HG03095 (cell line): ENCODE data around the gene NKAIN2.

Experiments
- ATAC-seq: cut with Tn5 transposase; IDR thresholded peaks from one replicate; pipeline ENCODE4 v1.9.1; 2021; ENCODE audit warnings: moderate library complexity; ENCODE audit not compliant: unreplicated experiment

The NKAIN2 gene

DNA sequence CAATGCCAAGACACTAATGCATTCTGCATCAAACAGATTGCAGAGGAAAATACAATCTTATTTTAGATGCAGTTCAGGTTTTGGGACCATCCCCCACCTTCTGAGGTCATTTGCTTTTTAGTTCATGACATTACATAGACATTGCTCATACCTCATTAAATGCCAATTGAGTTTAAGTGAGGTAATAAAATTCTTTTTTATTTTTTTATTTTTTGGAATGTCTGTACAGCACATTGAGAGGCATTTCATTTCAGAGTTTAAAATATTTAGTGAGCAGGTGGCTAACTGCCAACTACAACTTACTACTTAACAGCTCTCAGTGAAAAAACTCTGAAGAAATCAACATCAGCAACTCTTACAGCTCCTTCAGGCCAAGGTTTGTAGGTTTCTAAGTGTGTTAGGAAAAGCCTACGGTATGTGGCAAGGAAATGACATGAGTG is 676.3 kb downstream of the NKAIN2 start:
- ATAC-seq = no peak

DNA sequence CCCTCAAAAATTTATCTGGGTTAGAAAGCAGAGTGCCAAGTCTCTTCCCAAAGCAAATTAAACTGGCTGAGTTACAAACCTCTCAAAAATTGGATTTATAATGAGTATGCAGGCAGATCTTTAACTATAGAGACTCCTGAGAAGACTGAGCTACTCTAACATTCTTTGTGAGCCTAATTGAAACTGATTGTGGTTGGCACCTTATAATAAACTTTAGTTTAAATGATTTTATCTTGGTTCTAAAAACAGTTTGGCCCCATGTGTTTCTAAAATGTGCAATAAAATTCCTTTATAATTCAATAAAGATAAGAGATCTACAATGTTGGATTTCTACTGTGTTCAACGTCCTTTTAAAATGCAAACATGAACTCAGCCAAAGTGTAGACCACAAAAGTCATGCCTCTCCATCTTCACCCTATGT is 678.4 kb downstream of the NKAIN2 start:
- ATAC-seq = no peak

DNA sequence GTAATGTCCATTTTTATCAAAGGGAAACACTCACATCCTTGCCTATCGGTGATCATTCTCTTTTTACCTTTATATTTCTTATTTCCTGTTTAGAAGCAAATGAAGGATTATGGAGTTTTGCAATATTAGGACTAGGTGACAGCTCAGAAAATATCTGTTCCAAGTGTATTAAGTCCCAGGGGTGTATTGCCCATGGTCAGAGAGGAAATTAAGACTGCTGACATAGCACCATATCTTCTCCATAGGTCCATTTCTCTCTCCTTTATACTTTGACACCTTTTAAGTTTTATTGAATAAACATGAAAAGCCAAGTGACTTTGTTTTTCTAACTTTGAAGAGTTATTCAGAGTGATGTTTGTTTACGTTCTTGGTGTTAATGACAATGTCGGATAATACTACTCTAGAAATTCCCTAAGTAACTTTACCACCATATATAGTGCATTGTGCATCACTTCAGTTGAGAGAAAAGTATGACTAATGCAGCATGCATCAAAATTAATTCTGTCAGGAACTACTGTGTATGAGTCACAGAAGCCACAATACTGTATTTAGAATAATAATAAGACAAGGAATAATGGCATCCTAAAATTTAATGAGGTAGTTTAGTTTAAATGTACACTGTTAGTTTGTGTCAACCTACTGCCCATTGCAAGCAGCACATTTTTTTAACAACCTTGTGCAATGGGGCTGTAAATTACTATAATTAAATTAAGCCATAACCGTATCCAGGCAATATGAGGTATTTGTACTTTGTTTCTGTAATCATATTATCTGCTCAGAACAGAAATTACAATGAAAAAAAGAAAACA is 684.2 kb downstream of the NKAIN2 start:
- ATAC-seq = no peak

DNA sequence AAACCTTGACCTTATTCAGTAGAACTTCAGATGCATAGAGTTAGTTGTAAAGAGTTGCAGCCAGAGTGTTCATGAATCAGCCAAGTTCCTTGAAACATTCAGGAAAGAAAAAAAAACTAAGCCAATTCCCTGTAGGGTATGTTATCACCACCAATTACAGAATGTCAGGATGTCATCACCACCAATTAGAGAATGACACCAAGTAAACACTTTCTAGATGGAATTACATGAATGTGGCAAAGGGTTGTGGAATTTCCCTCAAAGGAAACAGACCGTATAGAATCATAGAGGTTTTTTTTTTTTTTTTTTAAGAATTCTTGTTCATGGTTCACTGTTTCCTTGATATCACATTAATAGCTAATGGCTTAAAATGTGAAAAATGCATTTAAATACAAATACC is 686.5 kb downstream of the NKAIN2 start:
- ATAC-seq = no peak

DNA sequence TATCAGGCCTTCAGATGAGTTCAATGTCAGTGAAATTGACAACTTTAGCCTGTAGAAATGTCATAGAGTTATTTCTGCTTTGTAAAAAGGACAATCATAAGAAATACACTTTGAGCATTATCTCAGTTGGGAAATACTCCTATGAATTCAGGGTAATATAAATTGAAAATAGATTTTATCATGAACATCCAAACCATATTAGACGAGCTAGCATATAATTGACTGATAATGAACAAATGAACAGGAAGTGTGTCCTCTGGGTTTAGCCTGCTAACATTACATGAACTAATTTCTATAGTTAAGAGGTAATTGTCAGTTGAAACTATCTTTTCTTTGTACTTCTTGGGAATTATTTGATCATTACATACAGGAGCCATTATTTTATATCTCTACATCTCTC is 689.6 kb downstream of the NKAIN2 start:
- ATAC-seq = no peak

DNA sequence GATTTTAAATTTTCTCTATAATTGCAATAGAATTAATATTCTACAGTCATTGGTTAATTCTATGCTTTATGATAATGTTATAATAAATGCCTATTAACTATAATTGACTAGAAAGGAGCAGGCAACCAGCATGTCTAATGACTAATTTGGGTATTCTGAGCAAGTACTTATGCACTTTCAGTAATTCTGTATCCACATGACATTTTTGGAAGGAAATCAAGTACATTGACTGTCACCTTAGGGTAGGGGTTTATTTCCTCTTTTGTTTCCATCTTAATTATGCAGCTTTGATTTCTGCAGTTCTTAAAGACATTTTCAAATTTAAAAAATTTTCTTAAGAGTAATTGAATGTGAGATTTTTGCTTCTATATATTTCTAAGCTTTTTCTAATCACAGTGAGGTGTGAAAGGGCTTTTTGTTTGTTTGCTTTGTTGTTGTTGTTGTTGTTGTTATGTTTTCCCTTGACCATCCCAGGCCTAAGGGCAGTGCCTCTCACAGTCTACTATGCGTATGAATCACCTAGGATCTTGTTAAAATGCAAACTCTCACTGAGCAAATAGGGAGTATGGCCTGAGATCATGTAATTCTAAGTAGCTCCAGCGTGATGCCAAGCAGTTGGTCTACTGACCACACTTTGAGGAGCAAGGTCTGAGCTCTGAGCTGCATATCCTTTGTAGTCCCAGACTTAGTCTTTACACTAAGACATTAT is 691.4 kb downstream of the NKAIN2 start:
- no peak for ATAC-seq

DNA sequence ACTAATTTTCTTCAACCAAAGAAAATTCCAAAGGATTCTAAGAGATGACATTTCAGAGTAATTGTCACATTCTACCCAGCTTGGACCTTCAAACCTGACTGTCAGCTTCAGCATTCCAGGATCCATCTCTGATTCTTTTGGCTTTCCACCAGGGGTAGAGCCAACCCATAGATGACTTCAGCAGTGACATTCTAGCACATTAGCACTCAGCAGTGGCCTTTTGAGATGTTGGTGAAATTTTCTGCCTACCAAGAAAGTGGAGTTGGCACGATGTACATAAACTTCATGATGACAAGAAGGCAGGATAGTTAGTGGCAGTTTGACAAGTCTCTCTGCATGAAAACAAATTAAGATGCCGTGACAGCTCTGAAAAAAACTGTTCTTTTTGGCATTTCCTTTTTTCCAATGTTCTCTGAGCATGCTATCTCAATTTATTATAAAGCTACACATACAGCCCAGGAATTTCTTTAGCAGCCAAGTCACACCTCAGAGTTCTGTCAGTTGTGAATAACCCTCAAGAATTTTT is 692.1 kb downstream of the NKAIN2 start:
- no peak for ATAC-seq

DNA sequence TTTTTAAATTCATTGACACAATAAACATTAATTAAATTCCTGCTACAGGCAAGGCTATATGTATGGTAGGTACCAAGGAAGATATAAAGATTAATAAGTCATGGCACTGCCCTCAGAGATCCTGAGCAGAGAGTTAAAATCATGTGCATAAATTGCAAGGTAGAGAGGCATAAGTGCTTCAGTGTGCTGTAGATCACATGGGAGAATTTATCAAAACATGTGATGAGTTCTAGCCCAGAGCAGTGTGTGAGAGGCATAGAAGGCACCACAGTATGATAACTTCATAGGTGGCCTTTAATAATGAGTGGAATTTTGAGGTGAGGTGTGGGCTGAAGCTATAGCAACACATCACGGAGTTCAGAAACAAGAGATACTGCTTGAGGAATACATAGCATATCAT is 692.7 kb downstream of the NKAIN2 start:
- no peak for ATAC-seq

DNA sequence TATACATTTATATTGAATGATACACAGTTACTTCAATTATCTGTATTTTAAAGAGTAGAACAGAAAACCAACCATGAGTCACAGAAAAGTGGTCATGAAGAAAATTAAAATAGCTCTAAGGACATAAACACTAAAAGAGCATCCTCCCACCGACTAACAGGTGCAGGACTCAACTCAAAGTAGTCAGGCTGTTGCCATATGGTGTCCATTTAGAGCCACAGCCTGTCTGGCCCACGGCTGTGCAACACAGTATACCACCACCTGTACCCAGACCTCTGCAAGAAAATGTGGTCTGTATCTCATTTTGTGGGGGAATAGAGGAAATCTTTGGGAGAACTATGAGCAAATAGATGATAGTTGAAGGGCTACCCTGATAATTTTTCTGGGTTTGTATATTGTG is 708.8 kb downstream of the NKAIN2 start:
- ATAC-seq = no peak

DNA sequence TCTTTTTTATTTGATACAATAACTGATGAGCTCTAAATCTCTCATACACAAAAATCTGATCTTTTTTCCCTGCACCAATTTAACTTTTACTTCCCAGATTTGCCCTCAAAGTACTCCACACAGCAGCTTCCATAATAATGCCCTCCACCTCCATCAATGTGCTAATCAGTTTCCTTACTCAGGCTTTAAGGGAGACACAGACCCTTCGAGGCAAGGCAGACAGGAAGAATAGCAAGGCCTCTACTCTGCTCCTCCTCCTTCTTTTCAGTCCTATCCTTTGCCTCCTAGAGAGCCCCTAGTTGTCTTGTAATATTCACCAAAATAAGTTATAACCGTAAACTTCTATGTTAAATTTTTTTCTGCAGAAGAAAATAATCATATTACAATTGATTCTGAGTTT is 713.7 kb downstream of the NKAIN2 start:
- ATAC-seq = no peak

DNA sequence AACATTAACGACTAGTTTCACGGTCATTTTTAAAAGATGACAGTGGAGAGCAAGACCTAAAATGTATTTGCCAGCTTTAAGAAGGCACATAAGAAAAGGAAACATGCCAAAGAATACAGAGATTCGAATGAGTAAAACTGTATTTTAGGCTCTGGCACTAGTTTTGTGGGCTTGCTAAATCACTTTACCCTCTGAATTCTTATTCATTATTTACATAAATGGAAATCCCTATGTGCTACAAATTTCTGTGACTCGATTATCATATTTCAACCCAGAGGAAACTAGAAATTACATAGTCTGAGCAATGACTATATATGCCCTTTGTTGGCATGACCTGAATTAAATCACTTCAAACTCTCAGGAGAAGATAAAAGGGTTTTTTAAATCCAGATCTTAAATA is 716.8 kb downstream of the NKAIN2 start:
- ATAC-seq = no peak

DNA sequence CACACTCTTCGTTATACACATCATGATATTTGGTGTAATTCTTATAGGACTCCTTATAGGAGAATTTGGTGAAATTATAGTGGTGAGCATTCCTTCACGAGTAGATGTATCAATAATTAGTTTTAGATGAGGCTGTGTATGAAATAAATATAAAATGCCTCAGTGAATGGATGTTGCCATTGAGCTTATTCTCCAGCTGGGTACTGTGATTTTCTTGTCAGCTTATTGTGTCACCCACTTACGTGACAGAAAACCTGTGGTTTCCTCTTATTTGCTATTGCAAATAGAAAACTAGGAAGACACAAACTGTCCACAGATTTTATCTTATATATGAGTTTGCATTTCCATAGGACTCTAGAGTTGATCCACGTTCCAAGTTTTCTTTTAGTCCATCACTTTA is 718.7 kb downstream of the NKAIN2 start:
- ATAC-seq = no peak

DNA sequence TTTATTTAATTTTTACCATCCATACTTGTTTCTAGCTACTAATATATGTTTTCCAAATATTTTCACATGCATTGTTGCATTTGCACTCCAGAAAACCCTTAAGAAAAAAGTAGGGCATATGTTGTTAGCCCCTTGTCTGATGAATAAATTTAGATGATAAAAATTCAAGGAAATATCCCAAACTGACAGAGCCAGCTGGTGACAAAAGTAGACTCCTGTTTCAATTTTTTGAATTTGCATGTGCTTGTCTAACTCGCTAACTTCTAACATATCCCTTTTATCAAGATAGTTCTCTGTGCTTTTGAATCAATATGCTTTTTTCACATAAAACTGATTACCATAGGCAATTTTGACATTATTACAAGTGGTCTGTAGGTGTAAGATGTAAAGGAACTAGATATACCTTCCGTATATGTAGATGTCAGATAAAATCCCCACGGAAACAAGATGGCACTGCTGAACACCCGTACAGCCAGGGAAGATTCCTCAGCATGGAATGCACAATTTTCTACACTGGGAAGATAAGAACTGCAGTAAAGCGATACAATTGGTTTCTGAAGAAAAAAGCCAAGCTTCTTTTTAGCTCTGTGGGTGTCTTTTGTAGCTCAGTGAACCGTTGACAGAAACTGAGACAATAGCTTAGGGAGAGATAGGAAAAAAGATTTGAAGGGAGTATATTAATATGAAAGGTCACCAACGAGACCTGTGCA is 721.0 kb downstream of the NKAIN2 start:
- ATAC-seq = no peak

DNA sequence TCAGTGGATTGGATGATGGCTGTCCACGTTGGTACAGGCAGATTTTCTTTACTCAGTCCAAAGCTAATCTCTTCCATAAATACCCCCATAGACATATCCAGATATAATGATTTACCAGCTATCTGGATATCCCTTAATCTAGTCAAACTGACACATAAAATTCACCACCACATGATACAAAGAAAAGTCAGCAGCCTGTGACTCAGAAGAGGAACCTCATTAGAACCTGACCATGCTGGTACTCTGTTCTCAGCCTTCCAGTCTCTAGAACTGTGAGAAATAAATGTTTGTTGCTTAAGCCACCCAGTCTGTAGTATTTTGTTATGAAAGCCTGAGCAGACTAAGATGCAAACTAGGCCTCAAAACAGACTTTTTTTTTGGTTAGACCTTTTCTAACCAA is 727.3 kb downstream of the NKAIN2 start:
- no peak for ATAC-seq

DNA sequence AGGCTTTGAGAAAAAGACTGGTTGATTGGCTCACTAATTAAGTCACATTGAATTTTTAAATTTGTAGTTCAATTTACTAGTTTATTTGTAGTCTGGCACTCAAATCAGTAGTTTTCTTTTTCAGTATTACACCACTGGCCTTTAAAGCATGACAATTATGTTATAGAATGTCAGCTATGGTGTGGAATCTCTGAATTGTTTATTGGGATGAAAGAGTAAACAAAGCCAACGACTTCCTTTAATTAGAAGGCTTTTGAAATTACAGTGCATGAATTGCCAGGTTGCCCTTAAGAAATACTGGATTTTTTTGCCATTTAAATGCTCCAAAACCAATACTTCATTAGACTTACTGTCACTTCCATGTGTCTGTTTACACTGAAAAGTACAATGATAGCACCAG is 731.6 kb downstream of the NKAIN2 start:
- no peak for ATAC-seq

DNA sequence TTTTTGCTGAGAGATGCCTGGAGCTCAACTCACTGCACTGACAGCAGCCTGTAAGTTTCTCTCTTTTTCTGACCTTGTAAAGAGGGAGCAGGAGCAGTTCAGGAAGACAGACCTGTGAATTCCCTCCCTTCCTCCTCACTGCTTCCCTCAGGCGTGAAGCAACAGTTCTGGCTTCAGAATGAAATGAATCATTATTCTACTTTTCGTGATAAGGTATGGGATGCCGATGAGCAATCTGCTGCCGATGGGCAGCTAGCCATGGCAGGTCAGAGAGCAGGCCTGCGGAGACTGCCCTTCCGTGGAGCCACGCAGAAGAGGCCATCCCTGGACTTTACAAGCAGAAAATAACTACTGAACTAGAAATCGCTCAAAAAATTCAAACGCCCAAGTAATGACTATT is 732.1 kb downstream of the NKAIN2 start:
- ATAC-seq = no peak

DNA sequence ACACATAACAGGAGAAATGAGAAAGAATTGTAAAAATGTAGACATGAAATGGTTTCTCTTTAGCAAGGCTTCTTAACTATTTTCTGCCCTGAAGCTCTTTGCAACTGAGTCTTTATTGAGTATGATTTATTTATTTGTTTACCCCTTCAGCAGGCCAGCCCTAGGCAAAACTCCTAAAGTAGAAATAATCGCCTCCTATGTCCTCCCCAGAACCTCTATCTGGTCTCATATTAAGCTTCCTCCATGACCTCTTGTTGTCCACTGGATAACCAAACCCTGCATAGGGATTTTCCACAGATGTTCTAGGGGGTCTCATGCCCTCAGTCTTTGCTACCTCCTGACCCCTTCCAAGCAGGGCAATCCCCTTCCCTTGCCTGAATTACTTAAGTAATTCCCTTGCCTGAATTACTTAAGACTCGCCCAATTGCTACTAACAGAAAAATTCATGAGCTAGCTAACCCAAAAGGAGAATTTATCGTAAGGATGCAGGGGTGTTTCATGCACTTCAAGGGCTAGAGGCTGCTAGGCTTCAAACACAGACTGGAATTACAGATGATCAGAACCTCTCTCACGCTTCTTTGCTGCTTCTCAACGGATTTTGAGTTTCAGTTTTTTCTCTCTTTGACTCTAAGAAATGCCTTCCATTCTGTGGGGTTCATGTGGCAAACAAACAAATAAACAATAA is 732.6 kb downstream of the NKAIN2 start:
- no peak for ATAC-seq

DNA sequence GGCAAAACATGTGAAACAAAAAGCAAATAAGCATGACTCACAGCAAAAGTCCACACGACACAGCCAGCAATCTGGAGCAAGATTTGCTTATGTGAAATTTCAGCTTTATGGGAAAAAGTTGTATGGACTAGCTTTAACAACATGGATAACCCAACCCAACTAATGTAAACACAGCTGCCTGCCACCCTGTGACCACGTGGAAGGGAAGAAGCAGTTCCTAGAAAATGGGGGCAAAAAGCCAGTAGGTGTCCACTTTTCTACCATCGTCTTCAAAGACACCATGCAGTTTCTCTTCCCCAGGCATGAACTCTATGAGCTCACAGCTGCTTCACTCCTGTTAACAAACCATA is 733.2 kb downstream of the NKAIN2 start:
- no peak for ATAC-seq

DNA sequence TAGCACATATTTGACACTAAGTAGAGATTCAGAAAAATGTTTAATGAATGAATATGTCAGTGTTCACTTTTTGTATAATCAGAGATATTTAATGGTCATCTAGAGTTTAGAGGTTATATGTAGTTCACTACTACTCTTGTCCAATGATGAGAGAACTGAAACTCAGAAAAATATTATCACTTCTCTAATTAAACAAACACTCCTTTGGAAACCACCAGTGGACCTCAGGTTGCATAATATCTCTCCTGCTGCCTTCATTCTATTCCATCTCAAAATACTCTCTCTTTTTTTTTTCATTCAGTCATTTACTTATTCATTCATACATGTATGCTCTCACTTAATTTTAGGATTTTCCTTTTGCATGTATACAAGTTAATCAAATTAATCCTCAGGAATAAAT is 735.4 kb downstream of the NKAIN2 start:
- ATAC-seq = no peak

DNA sequence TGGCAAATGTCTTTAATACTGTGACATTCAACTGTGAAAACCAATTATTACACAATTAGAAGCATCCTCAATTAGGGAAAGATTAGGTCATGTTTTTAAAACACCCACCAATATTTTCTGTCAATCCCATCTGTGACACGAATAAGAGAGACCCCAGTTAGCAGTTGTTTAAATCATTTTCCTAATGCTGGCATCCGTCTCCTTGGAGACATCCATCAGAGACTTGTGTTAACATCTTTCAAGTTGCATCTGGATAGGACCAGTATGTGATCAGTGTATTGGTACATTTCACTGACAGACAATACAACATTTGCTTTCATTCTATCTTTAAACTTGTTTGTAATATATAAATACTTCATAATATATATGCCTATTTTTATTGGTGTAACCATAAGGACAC is 737.9 kb downstream of the NKAIN2 start:
- ATAC-seq = no peak

DNA sequence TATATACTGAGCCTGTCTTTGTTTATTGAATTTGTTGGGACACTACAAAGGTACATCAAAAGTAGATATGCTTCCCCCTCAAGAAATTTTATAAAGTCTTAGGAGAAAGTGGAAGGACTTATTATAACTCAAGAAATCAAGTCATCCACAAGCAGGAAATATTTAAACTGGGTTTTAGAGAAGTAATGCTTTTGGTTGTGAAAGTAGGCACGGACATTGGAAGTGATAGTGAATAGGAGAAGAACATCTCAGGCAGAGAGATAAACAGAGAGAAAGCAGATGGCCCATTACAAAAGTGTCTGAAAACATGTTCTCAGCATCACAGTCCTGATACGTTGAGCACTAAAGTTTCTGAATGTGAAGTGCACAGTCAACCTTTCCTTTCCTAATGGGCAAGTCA is 742.9 kb downstream of the NKAIN2 start:
- no peak for ATAC-seq
